ENCODE measurements around the gene MYO1A.

MYO1A gene

DNA sequence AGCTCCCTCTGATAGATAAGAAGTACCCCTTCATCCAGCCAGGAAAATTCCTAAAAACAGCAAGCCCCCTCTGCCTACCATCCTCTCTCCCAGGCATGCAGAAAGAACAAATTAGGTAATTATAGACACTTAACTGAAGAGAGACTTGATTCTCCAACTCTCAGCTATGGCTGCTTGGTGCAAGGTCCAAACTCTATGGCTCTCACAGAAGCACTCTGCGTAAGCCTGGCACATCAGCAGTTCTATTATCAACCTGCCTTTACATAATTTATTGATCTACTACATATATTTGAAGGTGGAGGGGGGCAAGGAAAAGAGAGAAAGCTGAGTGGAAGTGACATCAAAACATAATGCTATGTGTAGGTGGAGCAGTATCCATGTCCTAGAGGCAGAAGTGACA is 1.1 kb upstream of the MYO1A start:
- H3K4me2 ChIP-seq (ENCODE audit: low read depth, low read length), result no peak overlapping the region
- H3K36me3 ChIP-seq (replicated peaks; ENCODE audit: insufficient read depth, low read length), result no peaks in the 10 kb centered on the region
- no peak overlapping the region for H3K9ac ChIP-seq (ENCODE audit: low read length)
- no peaks in the 10 kb centered on the region for H3K4me1 ChIP-seq (ENCODE audit: low read length)
- H3K4me3 ChIP-seq (ENCODE audit: low read length), result no peak overlapping the region
- DNase-seq, result no peak
- TF ChIP-seq EZH2 (optimal IDR thresholded peaks at IDR 0.05; ENCODE audit: low read depth, low read length) (no peak), EZH2phosphoT487 (IDR thresholded peaks at IDR 0.05; ENCODE audit: low read length) (no peak)
- TF ChIP-seq, protein P1, sequence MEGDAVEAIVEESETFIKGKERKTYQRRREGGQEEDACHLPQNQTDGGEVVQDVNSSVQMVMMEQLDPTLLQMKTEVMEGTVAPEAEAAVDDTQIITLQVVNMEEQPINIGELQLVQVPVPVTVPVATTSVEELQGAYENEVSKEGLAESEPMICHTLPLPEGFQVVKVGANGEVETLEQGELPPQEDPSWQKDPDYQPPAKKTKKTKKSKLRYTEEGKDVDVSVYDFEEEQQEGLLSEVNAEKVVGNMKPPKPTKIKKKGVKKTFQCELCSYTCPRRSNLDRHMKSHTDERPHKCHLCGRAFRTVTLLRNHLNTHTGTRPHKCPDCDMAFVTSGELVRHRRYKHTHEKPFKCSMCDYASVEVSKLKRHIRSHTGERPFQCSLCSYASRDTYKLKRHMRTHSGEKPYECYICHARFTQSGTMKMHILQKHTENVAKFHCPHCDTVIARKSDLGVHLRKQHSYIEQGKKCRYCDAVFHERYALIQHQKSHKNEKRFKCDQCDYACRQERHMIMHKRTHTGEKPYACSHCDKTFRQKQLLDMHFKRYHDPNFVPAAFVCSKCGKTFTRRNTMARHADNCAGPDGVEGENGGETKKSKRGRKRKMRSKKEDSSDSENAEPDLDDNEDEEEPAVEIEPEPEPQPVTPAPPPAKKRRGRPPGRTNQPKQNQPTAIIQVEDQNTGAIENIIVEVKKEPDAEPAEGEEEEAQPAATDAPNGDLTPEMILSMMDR (IDR thresholded peaks at IDR 0.05; ENCODE audit: low read length), result no peak
- H3K27ac ChIP-seq (ENCODE audit: low read length), result no peak overlapping the region
- H3F3A ChIP-seq (ENCODE audit: insufficient read depth, low read length), result no peaks in the 10 kb centered on the region
- no peak overlapping the region for H2AFZ ChIP-seq (ENCODE audit: low read length)
- H3K79me2 ChIP-seq (ENCODE audit: low read length), result no peaks in the 10 kb centered on the region
- no peaks in the 10 kb centered on the region for H3K27me3 ChIP-seq (replicated peaks; ENCODE audit: insufficient read depth, low read length)
- no peaks in the 10 kb centered on the region for H3K9me2 ChIP-seq (replicated peaks; ENCODE audit: insufficient read depth, low read length)
- no peaks in the 10 kb centered on the region for H3K9me3 ChIP-seq (replicated peaks; ENCODE audit: insufficient read depth, low read length)
- H4K20me1 ChIP-seq (ENCODE audit: insufficient read depth, low read length), result no peaks in the 10 kb centered on the region

DNA sequence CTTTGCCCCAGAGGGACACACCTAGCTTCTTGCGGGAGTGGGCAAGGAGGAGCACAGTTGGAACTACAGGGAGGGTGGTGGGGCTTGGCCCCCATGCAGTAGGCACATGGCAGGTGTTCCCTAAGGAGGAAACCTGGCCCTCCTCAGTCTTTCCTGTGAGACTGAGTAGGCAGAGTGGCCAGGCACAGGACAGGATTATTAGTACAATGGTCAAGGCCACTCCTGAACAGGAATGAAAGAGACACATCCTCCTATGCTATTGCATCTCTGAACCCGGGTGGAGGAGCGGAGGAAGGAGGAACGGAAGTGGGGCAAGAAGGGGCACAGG is 846 bp downstream of the MYO1A start:
- H3K27me3 ChIP-seq (replicated peaks; ENCODE audit: insufficient read depth, low read length), result no peaks in the 10 kb centered on the region
- no peak overlapping the region for H2AFZ ChIP-seq (ENCODE audit: low read length)
- H3K9me2 ChIP-seq (replicated peaks; ENCODE audit: insufficient read depth, low read length), result no peaks in the 10 kb centered on the region
- no peaks in the 10 kb centered on the region for H3K79me2 ChIP-seq (ENCODE audit: low read length)
- H3K36me3 ChIP-seq (replicated peaks; ENCODE audit: insufficient read depth, low read length), result no peaks in the 10 kb centered on the region
- TF ChIP-seq EZH2 (optimal IDR thresholded peaks at IDR 0.05; ENCODE audit: low read depth, low read length), result no peak
- TF ChIP-seq, protein P1 (IDR thresholded peaks at IDR 0.05; ENCODE audit: low read length), result no peak
- TF ChIP-seq EZH2phosphoT487 (IDR thresholded peaks at IDR 0.05; ENCODE audit: low read length), result no peak
- no peak for DNase-seq
- no peak overlapping the region for H3K4me2 ChIP-seq (ENCODE audit: low read depth, low read length)
- H3K4me1 ChIP-seq (ENCODE audit: low read length), result no peaks in the 10 kb centered on the region
- H3K27ac ChIP-seq (ENCODE audit: low read length), result no peak overlapping the region
- no peak overlapping the region for H3K9ac ChIP-seq (ENCODE audit: low read length)
- no peak overlapping the region for H3K4me3 ChIP-seq (ENCODE audit: low read length)
- no peaks in the 10 kb centered on the region for H3K9me3 ChIP-seq (replicated peaks; ENCODE audit: insufficient read depth, low read length)
- H4K20me1 ChIP-seq (ENCODE audit: insufficient read depth, low read length), result no peaks in the 10 kb centered on the region
- H3F3A ChIP-seq (ENCODE audit: insufficient read depth, low read length), result no peaks in the 10 kb centered on the region

DNA sequence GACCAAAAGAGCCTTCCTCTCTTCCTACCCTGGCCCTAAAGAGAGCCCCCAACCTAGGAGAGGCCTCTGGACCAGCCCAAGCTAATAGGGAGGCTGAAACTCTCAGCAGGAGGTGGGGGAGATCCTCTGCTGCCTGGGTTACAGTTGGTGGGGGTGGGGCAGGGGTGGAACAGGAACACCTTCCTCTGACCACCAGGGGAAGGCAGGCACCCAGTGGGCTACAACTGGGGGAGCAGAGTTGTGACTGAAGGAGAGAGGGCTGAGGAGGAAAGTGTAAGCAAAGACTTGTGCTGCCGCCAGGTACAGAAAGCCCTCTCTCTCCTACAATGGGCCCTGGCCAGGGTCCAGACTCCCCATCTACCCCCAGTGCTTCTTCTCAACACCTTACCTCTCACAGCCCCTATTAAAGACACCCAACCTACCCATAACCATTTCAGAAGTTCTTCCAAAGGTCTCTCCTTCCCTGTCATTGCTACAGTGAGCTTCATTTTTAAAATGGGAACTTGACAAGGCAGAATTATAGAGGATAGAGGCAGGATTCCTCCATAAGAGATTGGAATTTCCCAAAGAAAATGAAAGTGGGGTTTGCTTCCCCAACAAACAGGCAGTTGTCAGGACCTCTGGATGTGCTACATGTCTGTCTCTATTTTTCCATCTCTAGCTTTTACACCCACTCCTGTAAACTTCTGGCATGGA is 1.4 kb downstream of the MYO1A start:
- Histone ChIP-seq H3K9me2 (replicated peaks; ENCODE audit: insufficient read depth, low read length) (no peaks in the 10 kb centered on the region), H3K79me2 (ENCODE audit: low read length) (no peaks in the 10 kb centered on the region), H3K4me1 (ENCODE audit: low read length) (no peaks in the 10 kb centered on the region), H3K4me3 (ENCODE audit: low read length) (no peak overlapping the region), H3K36me3 (replicated peaks; ENCODE audit: insufficient read depth, low read length) (no peaks in the 10 kb centered on the region), H3K9me3 (replicated peaks; ENCODE audit: insufficient read depth, low read length) (no peaks in the 10 kb centered on the region), H3F3A (ENCODE audit: insufficient read depth, low read length) (no peaks in the 10 kb centered on the region), H4K20me1 (ENCODE audit: insufficient read depth, low read length) (no peaks in the 10 kb centered on the region), H3K27me3 (replicated peaks; ENCODE audit: insufficient read depth, low read length) (no peaks in the 10 kb centered on the region), H3K27ac (ENCODE audit: low read length) (no peak overlapping the region), H3K4me2 (ENCODE audit: low read depth, low read length) (no peak overlapping the region), H2AFZ (ENCODE audit: low read length) (no peak overlapping the region), H3K9ac (ENCODE audit: low read length) (no peak overlapping the region)
- no peak for TF ChIP-seq EZH2 (optimal IDR thresholded peaks at IDR 0.05; ENCODE audit: low read depth, low read length)
- no peak for TF ChIP-seq EZH2phosphoT487 (IDR thresholded peaks at IDR 0.05; ENCODE audit: low read length)
- TF ChIP-seq, protein P1 (IDR thresholded peaks at IDR 0.05; ENCODE audit: low read length), result no peak
- DNase-seq, result no peak

All from MM.1S (cell line).